Ishikawa (cell line): ENCODE data around the gene TST.

Source experiments
- CEBPB ChIP-seq: IDR thresholded peaks from 2 replicates; pipeline ENCODE4 v1.6.1; 2012
- CREB1 ChIP-seq: IDR thresholded peaks from 2 replicates; pipeline ENCODE4 v1.6.1; 2012; ENCODE audit warnings: low read depth
- EGR1 ChIP-seq: IDR thresholded peaks from 2 replicates; pipeline ENCODE4 v1.6.1; 2012
- EP300 ChIP-seq: IDR thresholded peaks from 2 replicates; pipeline ENCODE4 v1.6.1; 2012; ENCODE audit warnings: borderline replicate concordance
- FOXM1 ChIP-seq: IDR thresholded peaks from 2 replicates; pipeline ENCODE4 v1.6.1; 2012; ENCODE audit warnings: low read depth, borderline replicate concordance
- NFIC ChIP-seq: IDR thresholded peaks from 2 replicates; pipeline ENCODE4 v1.6.1; 2012
- RAD21 ChIP-seq: IDR thresholded peaks from 2 replicates; pipeline ENCODE4 v1.6.1; 2012; ENCODE audit warnings: low read depth
- TAF1 ChIP-seq: IDR thresholded peaks from 2 replicates; pipeline ENCODE4 v1.6.1; 2012; ENCODE audit warnings: low read depth, mild to moderate bottlenecking
- TCF12 ChIP-seq: IDR thresholded peaks from 2 replicates; pipeline ENCODE4 v1.6.1; 2012; ENCODE audit warnings: low read depth
- TEAD4 ChIP-seq: IDR thresholded peaks from 2 replicates; pipeline ENCODE4 v1.6.1; 2012
- YY1 ChIP-seq: IDR thresholded peaks from 2 replicates; pipeline ENCODE4 v1.6.1; 2012; ENCODE audit warnings: low read depth
- ZBTB7A ChIP-seq: IDR thresholded peaks from 2 replicates; pipeline ENCODE4 v1.6.1; 2012; ENCODE audit warnings: low read depth
- TF ChIP-seq, protein P1 (sequence below): IDR thresholded peaks from 2 replicates; pipeline ENCODE4 v1.6.1; 2012
- TF ChIP-seq, protein P2 (sequence below): IDR thresholded peaks from 2 replicates; pipeline ENCODE4 v1.6.1; 2012; ENCODE audit warnings: low read depth, mild to moderate bottlenecking
- TF ChIP-seq, protein P3 (sequence below): IDR thresholded peaks from 2 replicates; pipeline ENCODE4 v1.6.1; 2012

The TST gene

DNA sequence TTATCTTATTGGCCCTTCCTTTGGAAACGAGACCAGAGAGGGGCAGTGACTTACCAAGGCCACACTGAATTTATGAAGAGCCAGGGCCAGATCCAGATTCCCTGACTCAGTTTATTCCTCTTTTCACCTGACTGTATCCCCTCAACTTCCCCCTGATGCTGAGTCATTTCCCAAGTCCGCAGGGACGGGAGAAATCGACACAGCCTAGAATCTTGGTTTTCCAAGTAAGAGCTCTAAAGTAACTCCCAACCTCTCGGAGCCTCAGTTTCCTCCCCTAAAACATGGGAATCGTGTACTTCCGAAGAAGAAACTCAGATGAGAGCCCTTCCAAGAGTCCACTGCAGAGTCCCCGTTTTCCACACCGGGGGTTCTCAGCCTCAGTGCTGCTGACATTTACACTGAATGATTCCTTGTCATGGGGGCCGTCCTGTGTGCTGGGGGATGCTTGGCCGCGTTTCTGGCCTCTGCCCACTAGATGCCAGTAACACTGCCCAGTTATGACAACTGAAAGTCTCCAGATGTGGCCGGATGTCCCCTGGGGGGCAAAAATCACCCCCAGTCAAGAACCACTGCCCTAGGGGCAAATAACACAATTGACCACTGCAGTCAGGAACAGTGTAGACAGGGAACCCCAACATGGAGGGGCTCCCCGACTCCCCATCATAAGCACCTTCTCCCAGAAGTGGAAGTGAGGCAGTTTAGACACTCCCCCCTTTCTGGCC, 11.5 kb upstream of the TST start:
- TF ChIP-seq TEAD4, result no peak
- no peak for TF ChIP-seq ZBTB7A
- no peak for TF ChIP-seq NFIC
- no peak for TF ChIP-seq EGR1
- no peak for TF ChIP-seq TAF1
- no peak for TF ChIP-seq EP300
- TF ChIP-seq CEBPB, result no peak
- no peak for TF ChIP-seq CREB1
- TF ChIP-seq RAD21, result no peak
- TF ChIP-seq, protein P1, sequence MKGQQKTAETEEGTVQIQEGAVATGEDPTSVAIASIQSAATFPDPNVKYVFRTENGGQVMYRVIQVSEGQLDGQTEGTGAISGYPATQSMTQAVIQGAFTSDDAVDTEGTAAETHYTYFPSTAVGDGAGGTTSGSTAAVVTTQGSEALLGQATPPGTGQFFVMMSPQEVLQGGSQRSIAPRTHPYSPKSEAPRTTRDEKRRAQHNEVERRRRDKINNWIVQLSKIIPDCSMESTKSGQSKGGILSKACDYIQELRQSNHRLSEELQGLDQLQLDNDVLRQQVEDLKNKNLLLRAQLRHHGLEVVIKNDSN, result no peak
- TF ChIP-seq TCF12, result no peak
- TF ChIP-seq YY1, result no peak
- TF ChIP-seq, protein P2, sequence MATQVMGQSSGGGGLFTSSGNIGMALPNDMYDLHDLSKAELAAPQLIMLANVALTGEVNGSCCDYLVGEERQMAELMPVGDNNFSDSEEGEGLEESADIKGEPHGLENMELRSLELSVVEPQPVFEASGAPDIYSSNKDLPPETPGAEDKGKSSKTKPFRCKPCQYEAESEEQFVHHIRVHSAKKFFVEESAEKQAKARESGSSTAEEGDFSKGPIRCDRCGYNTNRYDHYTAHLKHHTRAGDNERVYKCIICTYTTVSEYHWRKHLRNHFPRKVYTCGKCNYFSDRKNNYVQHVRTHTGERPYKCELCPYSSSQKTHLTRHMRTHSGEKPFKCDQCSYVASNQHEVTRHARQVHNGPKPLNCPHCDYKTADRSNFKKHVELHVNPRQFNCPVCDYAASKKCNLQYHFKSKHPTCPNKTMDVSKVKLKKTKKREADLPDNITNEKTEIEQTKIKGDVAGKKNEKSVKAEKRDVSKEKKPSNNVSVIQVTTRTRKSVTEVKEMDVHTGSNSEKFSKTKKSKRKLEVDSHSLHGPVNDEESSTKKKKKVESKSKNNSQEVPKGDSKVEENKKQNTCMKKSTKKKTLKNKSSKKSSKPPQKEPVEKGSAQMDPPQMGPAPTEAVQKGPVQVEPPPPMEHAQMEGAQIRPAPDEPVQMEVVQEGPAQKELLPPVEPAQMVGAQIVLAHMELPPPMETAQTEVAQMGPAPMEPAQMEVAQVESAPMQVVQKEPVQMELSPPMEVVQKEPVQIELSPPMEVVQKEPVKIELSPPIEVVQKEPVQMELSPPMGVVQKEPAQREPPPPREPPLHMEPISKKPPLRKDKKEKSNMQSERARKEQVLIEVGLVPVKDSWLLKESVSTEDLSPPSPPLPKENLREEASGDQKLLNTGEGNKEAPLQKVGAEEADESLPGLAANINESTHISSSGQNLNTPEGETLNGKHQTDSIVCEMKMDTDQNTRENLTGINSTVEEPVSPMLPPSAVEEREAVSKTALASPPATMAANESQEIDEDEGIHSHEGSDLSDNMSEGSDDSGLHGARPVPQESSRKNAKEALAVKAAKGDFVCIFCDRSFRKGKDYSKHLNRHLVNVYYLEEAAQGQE, result no peak

DNA sequence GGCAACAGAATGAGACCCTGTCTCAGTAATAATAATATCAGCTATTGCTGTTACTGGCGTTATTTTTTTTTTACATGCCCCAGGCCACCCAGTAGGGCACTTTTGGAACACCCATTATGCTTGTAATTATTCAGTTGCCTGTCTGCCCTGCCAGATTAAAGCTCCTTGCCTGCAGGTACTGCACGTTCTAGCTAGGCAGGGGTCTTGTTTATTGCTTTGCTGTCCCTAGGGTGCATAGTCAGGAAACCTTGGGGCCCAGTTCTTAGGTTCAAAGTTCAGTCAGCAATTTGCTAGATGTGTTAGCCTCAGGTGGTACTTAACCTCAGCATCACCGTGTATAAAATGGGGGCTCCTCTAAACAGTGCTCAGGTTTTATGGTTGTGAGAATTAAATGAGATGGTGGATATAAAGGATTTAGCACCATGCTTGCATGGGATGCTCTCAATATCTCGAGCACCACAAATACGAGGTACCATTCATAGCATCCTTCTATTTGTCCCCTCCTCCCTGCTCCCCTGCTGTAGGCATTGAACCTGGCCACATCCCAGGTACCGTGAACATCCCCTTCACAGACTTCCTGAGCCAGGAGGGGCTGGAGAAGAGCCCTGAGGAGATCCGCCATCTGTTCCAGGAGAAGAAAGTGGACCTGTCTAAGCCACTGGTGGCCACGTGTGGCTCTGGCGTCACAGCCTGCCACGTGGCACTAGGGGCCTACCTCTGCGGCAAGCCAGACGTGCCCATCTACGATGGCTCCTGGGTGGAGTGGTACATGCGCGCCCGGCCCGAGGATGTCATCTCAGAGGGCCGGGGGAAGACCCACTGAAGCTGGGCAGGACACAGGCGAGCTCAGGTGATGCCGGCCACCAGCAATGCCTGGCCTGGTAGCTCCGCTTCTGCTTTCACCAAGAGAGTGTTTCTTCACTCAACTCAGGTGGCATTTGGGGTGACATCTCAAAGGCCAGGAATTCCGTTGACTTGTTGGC, 9.7 kb upstream of the TST start:
- no peak for TF ChIP-seq CEBPB
- TF ChIP-seq, protein P2, result no peak
- no peak for TF ChIP-seq TAF1
- TF ChIP-seq TCF12, result no peak
- TF ChIP-seq EP300, result no peak
- no peak for TF ChIP-seq YY1
- no peak for TF ChIP-seq EGR1
- no peak for TF ChIP-seq RAD21
- TF ChIP-seq TEAD4, result no peak
- no peak for TF ChIP-seq ZBTB7A

DNA sequence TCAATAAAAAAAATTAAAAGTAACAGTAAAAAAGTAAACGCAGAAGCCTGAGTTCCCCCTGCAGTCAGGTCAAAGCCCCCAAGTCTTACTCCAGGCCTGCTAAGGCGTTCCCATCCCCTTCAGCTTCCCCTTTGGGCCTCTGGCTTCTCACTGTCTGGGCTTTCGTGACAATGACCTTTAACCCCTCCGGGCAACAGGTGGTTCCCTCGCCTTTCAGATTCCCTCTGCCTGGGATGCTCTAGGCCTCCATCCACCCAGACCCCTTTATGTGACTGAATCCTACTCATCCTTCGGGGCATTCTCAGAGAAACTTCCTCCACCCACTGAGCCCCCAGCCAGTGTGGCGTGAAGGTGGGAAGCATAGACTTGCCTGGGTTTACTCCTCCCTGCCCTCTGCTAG, 8.3 kb upstream of the TST start:
- TF ChIP-seq CREB1 (no peak), TCF12 (no peak), FOXM1 (no peak), RAD21 (no peak), CEBPB (no peak), YY1 (no peak), TAF1 (no peak), NFIC (no peak), ZBTB7A (no peak), TEAD4 (no peak), EGR1 (no peak)
- TF ChIP-seq, protein P2, result no peak
- TF ChIP-seq, protein P3, sequence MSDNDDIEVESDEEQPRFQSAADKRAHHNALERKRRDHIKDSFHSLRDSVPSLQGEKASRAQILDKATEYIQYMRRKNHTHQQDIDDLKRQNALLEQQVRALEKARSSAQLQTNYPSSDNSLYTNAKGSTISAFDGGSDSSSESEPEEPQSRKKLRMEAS, result no peak
- TF ChIP-seq, protein P1, result no peak

DNA sequence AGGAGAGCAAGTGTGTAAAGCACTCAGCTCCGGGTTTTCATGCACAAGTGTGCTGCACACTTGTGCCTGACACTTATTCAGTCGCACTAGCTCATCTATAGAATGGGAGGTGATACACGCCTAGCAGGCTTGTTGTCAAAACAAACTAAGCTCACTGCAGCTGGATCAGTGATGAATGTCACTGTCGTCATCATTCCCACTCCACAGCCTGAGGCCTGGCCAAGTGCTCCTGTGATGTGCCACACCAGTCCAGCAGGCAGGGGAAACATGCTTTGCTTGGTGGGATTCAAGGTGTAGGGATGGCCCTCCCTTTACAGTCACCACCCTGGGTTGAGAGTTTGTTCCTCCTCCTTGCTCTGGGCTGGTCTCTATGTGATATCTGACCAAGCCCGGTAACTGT, 7.1 kb upstream of the TST start:
- TF ChIP-seq TAF1, result no peak
- TF ChIP-seq, protein P3, result no peak
- no peak for TF ChIP-seq EP300
- TF ChIP-seq EGR1, result no peak
- TF ChIP-seq, protein P2, result no peak
- no peak for TF ChIP-seq CEBPB
- no peak for TF ChIP-seq RAD21
- no peak for TF ChIP-seq FOXM1
- no peak for TF ChIP-seq TEAD4
- TF ChIP-seq CREB1, result no peak
- TF ChIP-seq NFIC, result no peak
- TF ChIP-seq TCF12, result no peak
- TF ChIP-seq, protein P1, result no peak
- TF ChIP-seq YY1, result no peak
- TF ChIP-seq ZBTB7A, result no peak
